Karpas-422 (cell line): ENCODE measurements around the gene ERBIN. TPM values are rescaled to one million over a fixed set of nuclear protein-coding genes. Genes with fewer than 3 reads are reported as not detected.
A peak's percentile ranks its signal among the peaks of the same experiment; 100 is the strongest.

ENCODE experiments used
- DNase-seq: peaks from one replicate; pipeline ENCODE4 v3.0.0-alpha.2; 2015
- H2AFZ ChIP-seq: fragments of 200-600 bp; sonication (generic); 2 replicates; pipeline ENCODE4 v1.6.1; 2014; ENCODE audit warnings: antibody characterized with exemption, low read length, mixed read lengths
- H3K27ac ChIP-seq: fragments of 200-600 bp; sonication (generic); 2 replicates; pipeline ENCODE4 v1.5.1; 2014; ENCODE audit warnings: mild to moderate bottlenecking, low read length, moderate library complexity
- H3K27me3 ChIP-seq: fragments of 200-600 bp; sonication (generic); 2 replicates; pipeline ENCODE4 v1.6.1; 2014; ENCODE audit warnings: low read length, mixed read lengths
- H3K36me3 ChIP-seq: fragments of 200-600 bp; sonication (generic); 2 replicates; pipeline ENCODE4 v1.6.1; 2014; ENCODE audit warnings: low read length, mixed read lengths; ENCODE audit not compliant: insufficient read depth
- H3K4me1 ChIP-seq: fragments of 200-600 bp; sonication (generic); 2 replicates; pipeline ENCODE4 v1.6.1; 2014; ENCODE audit warnings: mild to moderate bottlenecking, low read length, mixed read lengths
- H3K4me2 ChIP-seq: fragments of 200-600 bp; sonication (generic); 2 replicates; pipeline ENCODE4 v1.6.1; 2014; ENCODE audit warnings: low read length, low read depth, mild to moderate bottlenecking; ENCODE audit not compliant: poor library complexity, severe bottlenecking
- H3K4me3 ChIP-seq: fragments of 200-600 bp; sonication (generic); 2 replicates; pipeline ENCODE4 v1.5.1; 2014; ENCODE audit warnings: mild to moderate bottlenecking, antibody characterized with exemption, low read length, mixed read lengths
- H3K79me2 ChIP-seq: fragments of 200-600 bp; sonication (generic); 2 replicates; pipeline ENCODE4 v1.6.1; 2014; ENCODE audit warnings: mild to moderate bottlenecking, low read length, mixed read lengths
- H3K9ac ChIP-seq: fragments of 200-600 bp; sonication (generic); 2 replicates; pipeline ENCODE4 v1.6.0; 2014; ENCODE audit warnings: low read length
- H3K9me2 ChIP-seq: fragments of 200-600 bp; sonication (generic), shearing (Covaris generic); replicated peaks from 2 replicates; pipeline ENCODE4 v1.6.0; 2014; ENCODE audit warnings: mild to moderate bottlenecking, low read length, moderate library complexity; ENCODE audit not compliant: insufficient read depth
- H3K9me3 ChIP-seq: fragments of 300-700, 200-600 bp; sonication (generic); 2 replicates; pipeline ENCODE4 v1.6.1; 2014; ENCODE audit warnings: low read length, mixed read lengths
- H4K20me1 ChIP-seq: fragments of 200-600 bp; sonication (generic); 2 replicates; pipeline ENCODE4 v1.6.1; 2014; ENCODE audit warnings: mild to moderate bottlenecking, antibody characterized with exemption, low read length, low read depth; ENCODE audit not compliant: insufficient read depth
- total RNA-seq: library from RNA; depleted of rRNA; stranded (reverse); fragments of >200 nt; shearing (Covaris generic); gene quantifications from 2 replicates; pipeline ENCODE4 v1.2.3, GENCODE V29; 2014; ENCODE audit warnings: low replicate concordance

Gene ERBIN
- total RNA-seq, 1 experiment from 2014 or later, result 203 TPM

DNA sequence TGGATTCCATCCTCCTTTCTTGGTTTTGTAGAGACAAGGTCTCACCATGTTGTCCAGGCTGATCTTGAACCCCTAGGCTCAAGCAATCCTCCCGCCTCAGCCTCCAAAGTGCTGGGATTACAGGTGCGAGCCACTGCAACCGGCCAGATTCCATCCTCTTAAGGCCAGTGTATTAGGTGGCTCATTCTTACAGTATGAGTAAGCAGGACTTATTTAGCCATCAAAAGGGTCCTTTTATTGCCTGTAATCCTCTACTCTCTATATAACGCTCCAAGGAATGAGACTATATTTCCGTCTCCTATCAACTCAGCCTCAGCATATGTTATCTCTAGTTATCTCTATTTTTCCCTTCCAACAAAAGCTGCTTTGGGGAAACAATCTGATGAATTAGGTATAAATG is 3.0 kb upstream of the ERBIN start:
- Histone ChIP-seq H3K4me2 (no peak overlapping the region), H2AFZ (no peak overlapping the region), H3K4me1 (peaks cover 11% of the 10 kb centered on the region), H4K20me1 (no peaks in the 10 kb centered on the region), H3K27me3 (no peaks in the 10 kb centered on the region), H3K9ac (no peak overlapping the region), H3K79me2 (peaks cover 21% of the 10 kb centered on the region), H3K4me3 (no peak overlapping the region), H3K36me3 (no peaks in the 10 kb centered on the region), H3K9me3 (no peaks in the 10 kb centered on the region), H3K9me2 (no peaks in the 10 kb centered on the region), H3K27ac (no peak overlapping the region)
- no peak for DNase-seq

DNA sequence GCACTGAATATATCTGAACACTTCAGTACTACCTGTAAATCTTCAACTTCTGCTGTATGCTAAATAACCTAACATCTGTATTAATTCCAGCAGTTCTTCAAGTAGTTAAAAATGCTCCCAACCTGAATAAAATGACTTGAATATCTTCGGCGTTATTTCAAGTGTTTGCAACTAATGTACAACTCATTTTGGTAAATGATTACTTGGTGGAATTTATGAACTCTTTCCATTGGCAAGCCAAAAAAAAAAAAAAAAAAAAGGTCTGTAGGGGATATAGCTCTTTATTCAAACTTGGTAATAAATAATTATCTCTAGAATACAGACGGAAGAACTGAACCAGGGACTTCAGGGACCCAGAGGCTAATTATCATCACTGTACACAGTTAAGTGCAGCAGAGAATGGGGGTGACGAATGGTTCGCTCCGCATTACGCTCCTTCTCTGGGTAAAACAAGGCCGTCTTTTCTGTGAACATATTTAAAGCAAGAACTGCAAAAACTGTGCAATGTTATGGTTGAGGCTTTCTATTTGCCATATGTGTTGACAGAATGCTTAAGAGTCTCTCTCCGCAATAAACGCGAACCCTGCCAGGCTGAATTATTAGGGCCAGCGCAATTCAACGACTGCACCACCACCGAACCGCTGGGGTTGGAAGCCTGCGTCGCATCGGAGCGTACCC is 1.9 kb upstream of the ERBIN start:
- no peak for DNase-seq
- H4K20me1 ChIP-seq, result peaks cover 4% of the 10 kb centered on the region; the same call in 1 of the 2 replicates
- peak overlapping the region; percentile 93 for H3K27ac ChIP-seq
- peaks cover 23% of the 10 kb centered on the region for H3K4me1 ChIP-seq
- peak overlapping the region; percentile 88 for H3K4me2 ChIP-seq
- peak overlapping the region; percentile 68; the same call in 1 of the 2 replicates for H2AFZ ChIP-seq
- H3K36me3 ChIP-seq, result no peaks in the 10 kb centered on the region
- H3K9me2 ChIP-seq, result no peaks in the 10 kb centered on the region
- no peaks in the 10 kb centered on the region for H3K9me3 ChIP-seq
- no peaks in the 10 kb centered on the region for H3K27me3 ChIP-seq
- peak overlapping the region; percentile 73 for H3K4me3 ChIP-seq
- H3K79me2 ChIP-seq, result peaks cover 33% of the 10 kb centered on the region
- H3K9ac ChIP-seq, result peak overlapping the region; percentile 96

DNA sequence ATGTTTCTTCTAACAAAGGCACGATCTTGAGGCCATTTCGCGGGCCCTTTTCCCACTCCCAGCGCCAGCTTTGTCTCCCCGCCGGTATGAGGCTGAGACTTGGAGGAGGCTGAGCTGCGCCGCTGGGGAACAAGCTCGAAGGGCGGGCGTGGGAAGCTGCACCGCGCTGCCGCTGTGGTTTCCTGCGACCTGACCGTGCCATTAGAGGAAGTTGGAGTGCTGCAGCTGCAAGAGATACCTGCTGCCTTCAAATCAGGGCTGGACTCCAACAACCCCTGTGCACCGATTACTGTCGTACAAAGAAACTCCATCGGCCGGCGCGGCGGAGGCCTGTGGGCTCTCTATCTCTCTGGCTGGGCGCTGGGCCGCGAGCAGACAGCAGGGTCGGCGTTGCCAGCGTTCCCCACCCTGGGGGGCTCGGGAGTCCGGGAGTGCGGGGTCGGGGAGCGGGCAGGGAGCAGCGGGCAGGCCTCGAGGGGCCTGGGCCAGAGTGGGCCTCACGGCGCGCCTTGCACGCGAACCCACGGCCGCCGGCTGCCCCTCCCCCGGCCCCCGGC is 1.3 kb upstream of the ERBIN start:
- Histone ChIP-seq H3K9me2 (no peaks in the 10 kb centered on the region), H3K4me3 (peak overlapping the region; percentile 73), H3K27ac (peak overlapping the region; percentile 93), H3K27me3 (no peaks in the 10 kb centered on the region), H3K4me1 (peaks cover 28% of the 10 kb centered on the region), H4K20me1 (peaks cover 4% of the 10 kb centered on the region; the same call in 1 of the 2 replicates), H3K9ac (peak overlapping the region; percentile 96), H3K4me2 (peak overlapping the region; percentile 88), H3K79me2 (peaks cover 39% of the 10 kb centered on the region), H2AFZ (peak overlapping the region; percentile 68; the same call in 1 of the 2 replicates), H3K36me3 (peaks cover 5% of the 10 kb centered on the region; the same call in 1 of the 2 replicates), H3K9me3 (no peaks in the 10 kb centered on the region)
- DNase-seq, result peak; percentile 93

DNA sequence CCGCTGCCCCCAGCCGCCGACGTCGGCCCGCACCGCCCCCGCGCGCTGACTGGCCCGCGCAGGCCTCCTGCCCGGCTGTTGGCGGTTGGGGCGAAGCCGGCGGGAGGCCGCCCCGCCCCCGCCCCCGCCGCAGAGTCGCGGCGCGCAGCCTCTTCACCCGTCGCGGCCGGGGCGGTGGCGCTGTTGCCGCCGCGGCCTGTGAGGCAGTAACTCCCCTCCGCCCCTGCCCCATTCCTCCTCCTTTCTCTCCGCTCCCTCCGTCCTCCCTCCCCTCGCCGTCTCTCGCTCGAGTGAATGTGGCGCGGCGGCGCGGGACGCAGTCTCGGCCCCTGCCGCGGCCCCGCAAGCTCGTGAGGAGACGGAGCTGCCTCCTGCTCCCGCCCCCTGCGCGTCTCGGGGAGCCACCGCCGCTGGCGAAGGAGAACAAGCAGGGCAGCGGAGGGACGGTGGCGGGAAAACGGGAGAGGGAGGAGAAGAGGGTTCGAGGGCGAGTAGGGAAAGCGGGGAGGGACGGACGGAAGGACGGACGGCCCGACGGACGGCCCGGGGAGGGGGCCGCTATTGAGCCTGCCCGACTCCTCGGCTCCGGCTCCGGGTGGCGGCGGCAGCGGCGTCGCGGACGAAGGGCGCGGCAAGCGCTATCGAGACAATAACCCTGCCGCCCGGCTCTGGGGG is 637 bp upstream of the ERBIN start:
- peak; percentile 94 for DNase-seq
- Histone ChIP-seq H3K27ac (peak overlapping the region; percentile 93), H3K79me2 (peaks cover 45% of the 10 kb centered on the region), H3K9ac (peak overlapping the region; percentile 96), H4K20me1 (peaks cover 6% of the 10 kb centered on the region; the same call in 1 of the 2 replicates), H3K4me3 (peak overlapping the region; percentile 74), H3K9me2 (no peaks in the 10 kb centered on the region), H2AFZ (peak overlapping the region; percentile 76; the same call in 1 of the 2 replicates), H3K27me3 (no peaks in the 10 kb centered on the region), H3K4me1 (peaks cover 31% of the 10 kb centered on the region), H3K4me2 (peak overlapping the region; percentile 88), H3K9me3 (no peaks in the 10 kb centered on the region), H3K36me3 (peaks cover 7% of the 10 kb centered on the region)

DNA sequence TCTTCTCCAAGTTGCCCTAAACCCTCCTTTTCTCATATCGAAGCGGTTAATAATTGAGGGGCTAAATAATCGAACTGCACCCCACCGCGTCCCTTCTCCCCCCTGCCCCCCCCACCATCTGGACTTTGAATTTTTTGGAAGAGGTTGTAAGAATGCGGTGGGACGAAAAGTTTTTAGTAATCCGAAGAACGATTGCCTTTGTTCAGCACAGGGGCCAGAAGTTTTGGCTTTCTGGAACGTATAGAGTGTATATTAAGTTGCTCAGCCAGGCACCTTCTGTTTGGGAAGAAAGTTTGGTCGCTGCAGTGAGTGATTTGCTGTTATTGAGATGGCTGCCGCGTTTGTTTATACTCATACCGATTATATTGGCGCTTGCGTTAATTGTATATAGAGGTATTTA is 518 bp downstream of the ERBIN start:
- Histone ChIP-seq H3K4me1 (peaks cover 34% of the 10 kb centered on the region), H3K4me3 (peak overlapping the region; percentile 74), H3K36me3 (peaks cover 15% of the 10 kb centered on the region), H2AFZ (peak overlapping the region; percentile 76; the same call in 1 of the 2 replicates), H4K20me1 (peaks cover 9% of the 10 kb centered on the region; the same call in 1 of the 2 replicates), H3K9ac (peak overlapping the region; percentile 96), H3K9me3 (no peaks in the 10 kb centered on the region), H3K9me2 (no peaks in the 10 kb centered on the region), H3K4me2 (peak overlapping the region; percentile 81), H3K27ac (peak overlapping the region; percentile 90), H3K27me3 (no peaks in the 10 kb centered on the region), H3K79me2 (peaks cover 57% of the 10 kb centered on the region)
- DNase-seq, result peak; percentile 74

DNA sequence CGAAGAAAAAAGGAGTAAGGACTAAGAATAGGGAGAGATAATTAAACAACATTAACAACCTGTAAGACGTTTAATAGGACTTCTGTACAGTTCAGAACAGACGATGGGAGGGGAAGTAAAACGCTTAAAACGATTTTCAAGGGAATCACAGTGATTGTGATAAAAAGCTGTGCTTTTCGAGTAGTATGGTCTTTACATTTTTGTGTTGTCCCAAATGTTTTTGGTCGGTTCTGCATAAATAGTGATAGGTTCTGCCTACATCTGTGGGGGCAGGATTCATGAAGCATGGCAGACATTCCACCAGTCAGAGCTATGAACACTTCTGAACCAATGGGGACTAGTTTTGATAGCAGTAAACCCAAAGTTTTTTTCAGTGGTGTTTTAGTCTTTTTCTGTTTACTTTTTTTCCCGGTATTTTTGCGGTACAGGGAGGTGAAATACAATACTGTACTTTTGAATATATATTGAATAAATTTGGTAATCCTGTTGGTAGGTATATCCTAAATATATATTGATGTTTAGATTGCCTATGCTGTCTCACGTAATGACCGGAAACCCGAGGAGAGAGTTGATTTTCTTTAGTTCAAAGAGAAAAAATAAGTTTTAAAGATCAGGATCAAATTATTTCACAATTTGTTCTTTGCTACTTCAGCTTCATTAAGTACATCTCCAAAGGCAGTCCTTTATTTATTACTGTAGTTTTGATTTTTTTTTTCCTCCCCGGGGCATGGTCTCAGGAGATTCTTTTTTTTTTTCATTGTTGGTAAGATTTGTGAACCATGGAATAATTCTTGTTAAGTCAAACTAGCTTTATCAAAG is 1.3 kb downstream of the ERBIN start:
- Histone ChIP-seq H3K4me3 (peak overlapping the region; percentile 74), H4K20me1 (peaks cover 9% of the 10 kb centered on the region), H3K9me3 (no peaks in the 10 kb centered on the region), H3K9ac (peak overlapping the region; percentile 96), H3K4me1 (peaks cover 34% of the 10 kb centered on the region), H3K27me3 (no peaks in the 10 kb centered on the region), H2AFZ (no peak overlapping the region), H3K36me3 (peaks cover 15% of the 10 kb centered on the region), H3K4me2 (peak overlapping the region; percentile 81), H3K27ac (peak overlapping the region; percentile 90), H3K9me2 (no peaks in the 10 kb centered on the region), H3K79me2 (peaks cover 65% of the 10 kb centered on the region)
- peak; percentile 81 for DNase-seq

DNA sequence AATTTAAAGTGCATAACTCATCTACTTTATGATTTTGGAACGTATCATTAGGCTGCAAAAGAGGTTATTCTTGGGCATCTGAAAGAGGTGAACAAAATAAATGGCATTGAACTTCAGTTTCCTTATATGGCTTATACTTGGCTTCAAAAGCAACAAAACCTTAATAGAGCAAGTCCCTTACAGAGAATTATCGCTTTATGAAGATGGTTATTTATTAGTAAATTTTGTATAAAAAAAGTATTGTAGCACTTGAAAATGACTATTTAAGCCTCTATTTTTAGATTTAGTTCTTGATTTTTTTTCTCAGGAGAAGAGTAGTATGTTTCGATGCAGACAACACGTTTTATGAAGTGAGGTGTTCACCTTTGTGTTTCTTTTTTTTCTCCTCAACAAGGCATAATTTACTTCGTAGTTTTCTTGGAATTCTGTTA is 2.0 kb downstream of the ERBIN start:
- H2AFZ ChIP-seq, result no peak overlapping the region
- H3K9me3 ChIP-seq, result no peaks in the 10 kb centered on the region
- H3K36me3 ChIP-seq, result peaks cover 18% of the 10 kb centered on the region
- H3K4me2 ChIP-seq, result peak overlapping the region; percentile 81
- no peaks in the 10 kb centered on the region for H3K27me3 ChIP-seq
- peaks cover 41% of the 10 kb centered on the region for H3K4me1 ChIP-seq
- H3K79me2 ChIP-seq, result peaks cover 71% of the 10 kb centered on the region
- DNase-seq, result peak; percentile 51
- peak overlapping the region; percentile 74 for H3K4me3 ChIP-seq
- no peaks in the 10 kb centered on the region for H3K9me2 ChIP-seq
- peak overlapping the region; percentile 96 for H3K9ac ChIP-seq
- H4K20me1 ChIP-seq, result peaks cover 9% of the 10 kb centered on the region
- peak overlapping the region; percentile 90 for H3K27ac ChIP-seq
